ENCODE data around the gene TECR.
"Not testable (repeated sequence)": the region's sequence is repeated elsewhere in the genome, so short reads cannot be mapped to it uniquely, and the experiment has no call there.

Gene TECR

DNA sequence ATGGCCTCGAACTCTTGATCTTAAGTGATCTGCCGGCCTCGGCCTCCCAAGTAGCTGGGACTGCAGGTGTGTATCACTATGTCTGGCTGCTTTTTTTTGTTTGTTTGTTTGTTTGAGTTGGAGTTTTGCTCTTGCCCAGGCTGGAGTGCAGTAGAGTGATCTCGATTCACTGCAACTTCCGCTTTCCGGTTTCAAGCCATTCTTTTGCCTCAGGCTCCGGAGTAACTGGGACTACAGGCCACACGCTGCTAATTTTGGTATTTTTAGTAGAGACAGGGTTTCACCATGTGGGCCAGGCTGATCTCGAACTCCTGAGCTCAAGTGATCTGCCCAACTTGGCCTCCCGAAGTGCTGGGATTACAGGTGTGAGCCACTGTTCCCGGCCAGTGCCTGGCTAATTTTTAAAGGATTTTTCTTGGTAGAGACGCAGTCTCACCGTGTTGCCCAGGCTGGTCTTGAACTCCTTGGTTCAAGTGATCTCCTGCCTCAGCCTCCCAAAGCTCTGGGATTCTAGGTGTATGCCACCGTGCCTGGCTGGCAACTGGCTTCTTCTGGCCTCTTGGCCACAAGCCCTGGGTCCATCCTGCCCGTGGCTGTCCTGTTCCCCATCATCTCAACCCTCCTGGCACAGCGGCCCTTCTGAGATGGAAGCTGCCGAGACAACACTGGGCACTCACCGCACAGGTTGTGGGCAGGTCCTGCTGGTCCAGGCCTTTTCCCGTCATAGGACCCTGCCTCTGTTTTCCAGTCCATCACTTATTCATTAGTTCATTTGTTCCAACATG lies 11.5 kb downstream of the TECR start:
- no peak for DNase-seq
- no peaks in the 10 kb centered on the region for H3K9me3 ChIP-seq (ENCODE audit: severe bottlenecking)
- H3K36me3 ChIP-seq: peaks cover 15% of the 10 kb centered on the region
- H3K27me3 ChIP-seq (ENCODE audit: insufficient read depth, low read depth, severe bottlenecking): no peaks in the 10 kb centered on the region
- no peak overlapping the region for H3K4me3 ChIP-seq (ENCODE audit: low read depth, low read length)
- H3K27ac ChIP-seq: no peak overlapping the region
- TF ChIP-seq, protein P1, sequence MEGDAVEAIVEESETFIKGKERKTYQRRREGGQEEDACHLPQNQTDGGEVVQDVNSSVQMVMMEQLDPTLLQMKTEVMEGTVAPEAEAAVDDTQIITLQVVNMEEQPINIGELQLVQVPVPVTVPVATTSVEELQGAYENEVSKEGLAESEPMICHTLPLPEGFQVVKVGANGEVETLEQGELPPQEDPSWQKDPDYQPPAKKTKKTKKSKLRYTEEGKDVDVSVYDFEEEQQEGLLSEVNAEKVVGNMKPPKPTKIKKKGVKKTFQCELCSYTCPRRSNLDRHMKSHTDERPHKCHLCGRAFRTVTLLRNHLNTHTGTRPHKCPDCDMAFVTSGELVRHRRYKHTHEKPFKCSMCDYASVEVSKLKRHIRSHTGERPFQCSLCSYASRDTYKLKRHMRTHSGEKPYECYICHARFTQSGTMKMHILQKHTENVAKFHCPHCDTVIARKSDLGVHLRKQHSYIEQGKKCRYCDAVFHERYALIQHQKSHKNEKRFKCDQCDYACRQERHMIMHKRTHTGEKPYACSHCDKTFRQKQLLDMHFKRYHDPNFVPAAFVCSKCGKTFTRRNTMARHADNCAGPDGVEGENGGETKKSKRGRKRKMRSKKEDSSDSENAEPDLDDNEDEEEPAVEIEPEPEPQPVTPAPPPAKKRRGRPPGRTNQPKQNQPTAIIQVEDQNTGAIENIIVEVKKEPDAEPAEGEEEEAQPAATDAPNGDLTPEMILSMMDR (IDR thresholded peaks at IDR 0.05; ENCODE audit: low read depth, low read length): no peak

DNA sequence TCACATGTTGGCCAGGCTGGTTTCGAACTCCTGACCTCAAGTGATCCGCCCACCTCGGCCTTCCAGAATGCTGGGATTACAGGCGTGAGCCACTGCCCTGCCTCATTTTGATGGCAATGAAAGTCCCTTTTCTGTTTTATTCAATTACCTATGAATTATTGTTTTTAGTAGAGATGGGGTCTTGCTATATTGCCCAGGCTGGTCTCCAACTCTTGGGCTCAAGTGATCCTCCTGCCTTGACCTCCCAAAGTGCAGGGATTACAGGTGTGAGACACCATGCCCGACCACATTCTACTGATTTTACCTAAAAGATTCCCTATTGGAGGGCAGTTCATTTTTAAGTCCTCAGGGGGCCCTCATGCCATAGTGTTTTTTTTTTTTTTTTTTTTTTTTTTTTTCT lies 12.6 kb downstream of the TECR start:
- H3K27ac ChIP-seq, DNase-seq: not testable (repeated sequence)

DNA sequence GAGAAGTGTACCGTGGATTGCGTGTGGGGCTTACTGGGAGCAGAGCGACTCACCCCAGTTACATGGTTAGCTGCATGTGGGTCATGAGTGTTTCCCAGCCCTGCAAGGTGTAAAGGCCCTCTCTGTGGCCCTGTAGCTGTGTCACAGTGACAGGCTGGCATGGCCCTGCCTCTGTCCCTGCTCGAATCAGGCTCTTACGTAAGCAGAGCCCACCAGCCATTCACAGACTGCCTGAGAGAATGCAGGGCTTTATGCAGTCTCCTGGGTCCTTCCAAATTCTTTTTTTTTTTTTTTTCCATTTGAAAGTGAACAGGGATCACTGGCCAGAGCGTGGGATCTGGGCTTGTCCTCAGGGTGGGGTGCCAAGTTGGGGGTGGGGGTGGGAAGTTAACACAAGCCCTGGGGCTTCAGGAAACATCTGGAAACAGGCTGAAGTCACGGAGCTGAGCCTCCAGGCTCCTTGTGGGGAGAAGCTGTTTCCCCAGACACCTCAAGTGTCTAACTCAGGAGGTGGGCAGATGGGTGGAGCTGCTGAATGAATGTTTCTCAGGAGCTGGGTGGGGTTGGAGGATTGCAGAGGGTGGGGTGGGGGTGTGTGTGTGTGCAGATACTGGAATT lies 13.4 kb downstream of the TECR start:
- no peaks in the 10 kb centered on the region for H3K27me3 ChIP-seq (ENCODE audit: insufficient read depth, low read depth, severe bottlenecking)
- no peak overlapping the region for H3K27ac ChIP-seq
- TF ChIP-seq, protein P1 (IDR thresholded peaks at IDR 0.05; ENCODE audit: low read depth, low read length): no peak
- peaks cover 16% of the 10 kb centered on the region for H3K36me3 ChIP-seq
- DNase-seq: no peak
- H3K9me3 ChIP-seq (ENCODE audit: severe bottlenecking): no peaks in the 10 kb centered on the region
- H3K4me3 ChIP-seq (ENCODE audit: low read depth, low read length): no peak overlapping the region

More for the DNA sequence above, 12.6 kb downstream of the TECR start:
- peaks cover 17% of the 10 kb centered on the region for H3K36me3 ChIP-seq
- not testable (repeated sequence) for H3K4me3 ChIP-seq (ENCODE audit: low read depth, low read length); H3K9me3 ChIP-seq (ENCODE audit: severe bottlenecking); H3K27me3 ChIP-seq (ENCODE audit: insufficient read depth, low read depth, severe bottlenecking)

DNA sequence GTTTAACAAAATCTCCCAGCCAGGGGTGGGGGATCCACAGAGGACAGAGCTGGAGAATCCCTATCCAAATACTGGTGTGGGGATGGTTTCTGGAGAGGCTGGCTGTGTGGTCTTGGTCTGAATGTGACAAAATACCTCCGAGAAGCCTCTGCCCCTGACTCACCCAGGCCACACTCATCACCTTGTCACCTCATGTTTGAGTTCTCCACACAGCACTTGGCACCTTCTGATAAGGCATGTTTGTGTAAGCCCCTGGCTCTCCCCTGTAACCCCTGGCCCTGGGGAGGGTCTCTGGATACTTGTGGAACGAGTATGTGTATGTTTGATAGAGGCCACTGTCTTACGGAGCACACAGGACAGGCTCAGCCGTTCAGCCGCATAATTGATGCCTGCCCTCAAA lies 14.7 kb downstream of the TECR start:
- TF ChIP-seq, protein P1 (IDR thresholded peaks at IDR 0.05; ENCODE audit: low read depth, low read length): no peak
- Histone ChIP-seq H3K36me3 (peaks cover 19% of the 10 kb centered on the region), H3K4me3 (ENCODE audit: low read depth, low read length) (no peak overlapping the region), H3K27me3 (ENCODE audit: insufficient read depth, low read depth, severe bottlenecking) (no peaks in the 10 kb centered on the region), H3K27ac (no peak overlapping the region), H3K9me3 (ENCODE audit: severe bottlenecking) (no peaks in the 10 kb centered on the region)
- no peak for DNase-seq

DNA sequence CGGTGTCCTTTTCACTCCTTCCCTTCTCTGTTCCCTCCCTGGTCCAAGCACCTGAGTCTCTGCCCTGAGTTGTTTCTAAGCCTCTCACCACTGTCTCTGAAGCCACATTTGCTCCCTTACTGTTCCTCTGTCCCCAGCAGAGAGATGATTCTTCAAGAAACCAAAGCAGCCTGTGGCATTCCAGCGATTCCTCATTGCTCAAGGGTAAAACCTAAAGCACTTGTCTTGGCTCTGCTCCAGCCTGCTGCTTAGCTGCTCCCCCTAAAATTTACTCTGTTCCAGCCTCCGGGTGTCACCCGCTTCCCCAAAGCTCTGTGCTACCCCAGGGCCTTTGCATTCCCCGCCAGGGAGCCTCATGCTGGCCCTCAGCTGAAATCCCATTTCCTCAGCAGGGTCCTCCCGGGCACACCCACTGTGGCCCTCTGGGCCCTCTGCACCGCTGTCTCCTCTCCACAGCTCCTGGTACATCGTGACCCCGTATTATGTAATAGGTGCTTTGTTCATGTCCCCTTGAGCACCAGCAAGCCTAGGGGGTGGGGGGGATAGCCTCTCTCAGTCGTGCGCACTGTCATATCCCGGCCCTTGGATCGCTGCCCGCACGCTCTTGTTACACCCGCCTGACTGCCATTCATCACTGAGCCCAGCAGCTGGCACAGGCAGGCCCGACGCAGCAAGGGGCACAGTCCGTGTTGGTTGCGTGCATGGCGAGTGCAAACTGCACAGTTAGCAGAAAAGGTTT lies 15.8 kb downstream of the TECR start:
- Histone ChIP-seq H3K9me3 (ENCODE audit: severe bottlenecking) (no peaks in the 10 kb centered on the region), H3K36me3 (peaks cover 20% of the 10 kb centered on the region), H3K4me3 (ENCODE audit: low read depth, low read length) (no peak overlapping the region), H3K27me3 (ENCODE audit: insufficient read depth, low read depth, severe bottlenecking) (no peaks in the 10 kb centered on the region), H3K27ac (no peak overlapping the region)
- no peak for DNase-seq
- TF ChIP-seq, protein P1 (IDR thresholded peaks at IDR 0.05; ENCODE audit: low read depth, low read length): no peak

DNA sequence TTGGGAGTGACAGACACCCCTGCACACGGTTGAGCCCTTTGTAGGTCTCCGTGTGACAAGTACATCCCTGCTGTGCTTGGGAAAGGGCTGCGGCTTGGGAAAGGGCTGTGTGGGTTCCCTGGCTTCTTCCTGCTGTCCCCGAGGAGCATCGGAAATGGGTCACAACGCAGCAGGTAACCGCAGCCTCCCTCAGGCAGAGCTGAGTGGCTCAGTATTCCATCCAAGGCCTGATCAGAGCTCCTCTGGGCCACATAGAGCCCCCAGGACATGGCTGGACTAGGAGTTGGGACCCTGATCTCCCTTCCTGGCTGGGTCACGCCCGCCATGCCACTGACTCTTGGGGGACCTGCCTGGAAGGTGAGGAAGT lies 16.3 kb downstream of the TECR start:
- H3K9me3 ChIP-seq (ENCODE audit: severe bottlenecking): no peaks in the 10 kb centered on the region
- H3K27me3 ChIP-seq (ENCODE audit: insufficient read depth, low read depth, severe bottlenecking): no peaks in the 10 kb centered on the region
- H3K4me3 ChIP-seq (ENCODE audit: low read depth, low read length): no peak overlapping the region
- peaks cover 23% of the 10 kb centered on the region for H3K36me3 ChIP-seq
- no peak overlapping the region for H3K27ac ChIP-seq
- DNase-seq: no peak
- TF ChIP-seq, protein P1 (IDR thresholded peaks at IDR 0.05; ENCODE audit: low read depth, low read length): no peak
